NCI-H82 (cell line): ENCODE measurements around the gene CDKAL1.
"Not testable (repeated sequence)": the region's sequence is repeated elsewhere in the genome, so short reads cannot be mapped to it uniquely, and the experiment has no call there.

Source experiments
- DNase-seq: peaks from one replicate; lab custom pipeline; 2025; lab: John Stamatoyannopoulos, UW

Gene CDKAL1

GRCh38 chr6:20708367-20709124 is 174.3 kb downstream of the CDKAL1 start:
- peak; percentile 94 for DNase-seq

GRCh38 chr6:20709451-20709850 is 175.2 kb downstream of the CDKAL1 start:
- no peak for DNase-seq

GRCh38 chr6:20710341-20710740 is 176.1 kb downstream of the CDKAL1 start:
- DNase-seq = no peak

DNA sequence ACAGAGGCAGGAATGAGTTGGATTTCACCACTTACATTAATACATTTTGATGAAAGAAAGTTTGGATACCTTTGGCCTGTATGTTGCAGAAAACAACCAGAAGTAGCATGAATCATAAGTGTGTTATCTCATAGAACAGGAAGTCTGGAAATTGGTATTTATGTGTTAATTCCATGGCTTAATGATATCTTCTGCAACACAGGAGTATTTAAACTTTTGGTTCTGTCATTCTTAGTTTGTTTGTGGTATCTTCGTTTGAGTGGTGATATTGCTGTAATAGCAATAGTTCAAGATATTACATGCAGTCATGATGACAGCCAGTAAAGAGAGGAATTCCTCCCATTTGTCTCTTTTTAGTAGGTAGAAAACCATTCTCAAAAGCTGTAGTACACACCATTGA is 177.3 kb downstream of the CDKAL1 start:
- DNase-seq = no peak

DNA sequence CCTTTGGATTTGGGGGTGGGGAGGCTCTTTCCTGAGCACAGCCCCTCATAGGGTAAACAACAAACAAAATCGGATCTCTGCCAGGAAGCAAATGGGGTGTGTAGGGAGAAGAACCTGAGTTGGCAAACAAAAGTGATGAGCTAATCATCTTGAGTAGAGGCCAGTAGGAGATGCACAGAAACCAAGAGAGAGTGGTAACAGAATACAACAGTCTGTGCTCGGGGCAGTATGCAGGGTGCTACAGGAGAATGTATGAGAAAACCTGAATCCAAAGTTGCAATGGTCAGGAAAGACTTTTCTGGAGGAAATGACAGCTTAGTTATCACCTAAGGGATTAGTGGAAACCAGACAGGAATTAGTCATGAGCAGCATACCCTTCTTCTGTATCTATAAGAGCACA is 177.8 kb downstream of the CDKAL1 start:
- DNase-seq = peak; percentile 60

DNA sequence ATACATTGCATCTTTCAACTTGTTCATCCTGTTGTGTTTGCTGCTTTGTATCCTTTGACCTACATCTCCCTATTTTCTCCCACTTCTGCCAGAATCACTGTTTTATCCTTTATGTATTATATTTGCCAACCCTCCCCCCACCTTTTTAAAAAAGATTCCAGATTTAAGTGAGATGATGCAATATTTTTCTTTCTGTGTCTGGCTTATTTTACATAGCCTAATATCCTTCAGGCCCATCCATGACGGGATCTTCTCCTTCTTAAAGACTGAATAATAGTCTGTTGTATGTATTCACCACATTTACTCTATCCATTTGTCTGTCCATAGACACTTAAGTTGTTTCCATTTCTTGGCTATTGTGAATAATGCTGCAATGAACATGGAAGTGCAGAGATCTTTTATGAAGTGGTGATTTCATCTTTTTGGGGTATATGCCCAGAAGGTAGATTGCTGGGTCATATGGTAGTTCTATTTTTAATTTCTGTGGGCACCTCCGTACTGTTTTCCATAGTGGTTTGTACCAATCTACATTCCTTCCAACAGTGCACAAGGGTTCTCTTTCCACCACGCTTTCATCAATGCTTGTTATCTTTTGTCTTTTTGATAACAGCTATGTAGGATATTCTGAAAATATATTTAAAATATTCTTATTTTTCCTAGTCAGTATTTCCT is 181.0 kb downstream of the CDKAL1 start:
- no peak for DNase-seq

GRCh38 chr6:20716865-20717264 is 182.6 kb downstream of the CDKAL1 start:
- DNase-seq = no peak

GRCh38 chr6:20717743-20718142 is 183.5 kb downstream of the CDKAL1 start:
- DNase-seq = peak; percentile 46

- no peak for DNase-seq
Observed at GRCh38 chr6:20718705-20719653, 184.7 kb downstream of the CDKAL1 start.

GRCh38 chr6:20719980-20720379 is 185.7 kb downstream of the CDKAL1 start:
- no peak for DNase-seq

DNA sequence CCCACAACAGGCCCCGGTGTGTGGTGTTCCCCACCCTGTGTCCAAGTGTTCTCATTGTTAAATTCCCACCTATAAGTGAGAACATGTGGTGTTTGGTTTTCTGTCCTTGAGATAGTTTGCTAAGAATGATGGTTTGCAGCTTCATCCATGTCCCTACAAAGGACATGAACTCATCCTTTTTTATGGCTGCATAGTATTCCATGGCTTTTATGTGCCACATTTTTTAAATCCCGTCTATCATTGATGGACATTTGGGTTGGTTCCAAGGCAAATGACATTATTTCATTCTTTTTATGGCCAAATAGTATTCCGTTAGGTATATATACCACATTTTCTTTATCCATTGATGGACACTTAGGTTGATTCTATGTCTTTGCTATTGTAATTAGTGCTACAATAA is 186.9 kb downstream of the CDKAL1 start:
- DNase-seq = not testable (repeated sequence)

- DNase-seq = no peak
Observed at GRCh38 chr6:20722455-20722854, 188.2 kb downstream of the CDKAL1 start.

DNA sequence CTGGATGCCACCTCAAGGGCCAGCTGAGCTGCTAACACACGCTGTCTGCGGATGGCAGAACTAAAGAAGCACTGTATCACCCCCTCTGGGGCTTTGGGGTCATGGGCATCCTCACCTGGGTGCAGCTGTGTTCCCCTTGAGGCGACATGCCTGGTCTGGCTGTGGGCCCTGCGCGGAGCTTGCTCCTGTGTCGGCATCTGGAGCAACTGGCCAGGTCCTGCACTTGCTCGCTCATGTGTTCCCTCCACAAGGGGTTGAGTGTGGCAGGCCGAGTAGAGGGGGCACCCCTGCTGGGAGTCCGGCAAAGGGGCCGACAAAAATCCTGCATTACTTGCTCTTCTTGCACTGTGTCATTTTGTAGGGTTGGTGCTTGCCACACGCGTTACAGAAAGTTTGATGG is 189.0 kb downstream of the CDKAL1 start:
- no peak for DNase-seq

GRCh38 chr6:20724443-20725190 is 190.4 kb downstream of the CDKAL1 start:
- peak; percentile 51 for DNase-seq

GRCh38 chr6:20725235-20725634 is 191.0 kb downstream of the CDKAL1 start:
- DNase-seq = not testable (repeated sequence)

DNA sequence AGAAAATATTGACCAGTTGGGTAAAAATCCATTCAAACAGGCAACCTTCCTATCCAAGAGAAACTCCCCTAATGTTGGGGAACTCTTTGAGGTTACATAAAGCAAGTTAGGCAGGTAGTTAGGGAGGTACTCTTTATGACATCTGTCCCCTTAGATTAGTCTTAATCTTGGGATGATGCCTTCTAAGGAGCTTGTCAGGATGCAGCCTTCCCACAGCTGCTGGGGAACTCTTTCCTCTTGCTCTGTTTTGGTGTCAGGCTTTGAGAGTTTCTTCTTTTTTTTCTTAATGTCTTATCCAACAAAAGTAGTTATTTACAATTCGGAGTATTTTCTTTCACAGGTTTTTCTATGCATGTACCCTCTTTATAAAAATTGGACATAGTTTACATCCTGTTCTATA is 194.8 kb downstream of the CDKAL1 start:
- peak; percentile 93 for DNase-seq

- DNase-seq = peak; percentile 88
Observed at GRCh38 chr6:20732362-20732761, 198.1 kb downstream of the CDKAL1 start.

DNA sequence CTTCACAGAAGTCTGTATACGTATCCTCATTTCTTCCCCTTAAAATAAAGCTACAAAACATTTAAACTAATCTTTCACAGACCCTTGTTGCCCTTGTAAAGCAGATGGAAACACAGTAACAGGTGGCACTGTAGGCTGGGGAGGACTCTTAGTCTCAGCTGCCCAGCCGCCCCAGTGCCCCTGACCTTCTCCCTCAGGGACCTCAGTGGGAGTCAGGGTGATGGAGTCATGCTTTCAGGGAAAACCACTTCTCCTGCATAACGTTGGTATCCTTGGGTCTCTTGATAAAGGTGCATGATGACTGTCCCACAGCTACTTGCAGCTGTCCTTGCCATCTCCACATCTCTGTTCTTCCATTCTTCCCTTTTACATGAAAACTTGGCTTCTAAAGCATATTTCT is 198.6 kb downstream of the CDKAL1 start:
- peak; percentile 54 for DNase-seq

DNA sequence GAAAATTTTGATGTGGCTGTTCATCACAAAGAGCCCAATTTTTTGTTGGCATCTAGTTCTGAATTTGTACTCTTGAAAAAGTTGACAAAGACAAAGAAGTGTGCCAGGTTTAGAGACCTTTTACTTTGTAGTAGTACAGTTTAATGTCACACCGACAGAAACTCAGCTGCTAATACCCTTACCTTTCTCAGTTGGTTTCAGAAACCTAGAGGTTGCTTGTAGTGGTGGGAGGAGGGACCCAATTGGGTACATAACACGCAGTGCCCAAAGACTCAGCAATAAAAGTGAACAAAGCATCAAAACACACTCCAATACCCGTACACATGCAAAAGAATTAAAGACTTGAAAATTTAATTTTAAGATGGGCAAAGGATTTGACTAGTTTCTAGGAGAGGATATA is 203.7 kb downstream of the CDKAL1 start:
- DNase-seq = no peak

GRCh38 chr6:20740088-20740487 is 205.8 kb downstream of the CDKAL1 start:
- DNase-seq = no peak

- no peak for DNase-seq
Observed at GRCh38 chr6:20740727-20741126, 206.5 kb downstream of the CDKAL1 start.

GRCh38 chr6:20741490-20741889 is 207.2 kb downstream of the CDKAL1 start:
- DNase-seq = no peak
